T-cell (primary cell): ENCODE results near the gene ABI3. TPM values are rescaled to one million over a fixed set of nuclear protein-coding genes. Genes with fewer than 3 reads are reported as not detected.

Source experiments
- ATAC-seq, 4 experiments: fragments of 200-7000 bp in 3 of 4; fragments of 150-1000 bp in 1 of 4; cut with Tn5 transposase; replicated peaks in 1 of 4; 1 replicate in 3 of 4; 2 replicates in 1 of 4; pipeline ENCODE4 v1.10.0; 2021; ENCODE audit warnings: moderate library complexity in 3 of 4, mild to moderate bottlenecking in 2 of 4, moderate number of reproducible peaks in 1 of 4
- CTCF ChIA-PET, 2 donors: fragments of 300-600 bp; sonication (Branson Sonifier 250); formaldehyde crosslinking; loops; one replicate each; lab custom pipeline; 2022; ENCODE audit warnings: antibody characterized with exemption in 2 of 2; lab: Charles Lee
- POLR2A ChIA-PET, 2 donors: fragments of 300-600 bp; sonication (Branson Sonifier 250); formaldehyde crosslinking; loops; one replicate each; lab custom pipeline; 2022; ENCODE audit warnings: antibody characterized with exemption in 2 of 2; lab: Charles Lee
- DNase-seq, 35 experiments: peaks; one replicate each; pipeline versions ENCODE4 v3.0.0 to v3.0.0-alpha.2; 2013 to 2023
- H3K27ac ChIP-seq: one replicate; pipeline ENCODE4 v1.5.1; 2013; ENCODE audit warnings: low read length
- H3K27me3 ChIP-seq, 2 experiments: replicated peaks in 1 of 2; 1 replicate in 1 of 2; 2 replicates in 1 of 2; pipeline versions ENCODE4 v1.6.1 to v1.7.0; 2013; ENCODE audit warnings: low read length in 1 of 2, mixed read lengths in 1 of 2; ENCODE audit not compliant: control insufficient read depth in 2 of 2, insufficient read depth in 2 of 2; ENCODE audit errors: extremely low read depth in 1 of 2
- H3K36me3 ChIP-seq, 2 donors: 1 replicate in 1 of 2; 2 replicates in 1 of 2; pipeline versions ENCODE4 v1.6.1 to v1.7.0; 2013; ENCODE audit warnings: low read length in 1 of 2; ENCODE audit not compliant: control insufficient read depth in 2 of 2, insufficient read depth in 1 of 2; ENCODE audit errors: extremely low read depth in 1 of 2
- H3K4me1 ChIP-seq, 2 experiments: 1 replicate in 1 of 2; 2 replicates in 1 of 2; pipeline versions ENCODE4 v1.6.1 to v1.7.0; 2013; ENCODE audit warnings: low read length in 2 of 2, mixed read lengths in 1 of 2; ENCODE audit not compliant: insufficient read depth in 2 of 2, control insufficient read depth in 1 of 2; ENCODE audit errors: extremely low read depth in 1 of 2
- H3K4me3 ChIP-seq, 2 donors: 1 replicate in 1 of 2; 2 replicates in 1 of 2; pipeline versions ENCODE4 v1.5.1 to v1.7.0; 2013; ENCODE audit warnings: mild to moderate bottlenecking in 2 of 2, low read length in 1 of 2, moderate library complexity in 1 of 2; ENCODE audit not compliant: control insufficient read depth in 1 of 2; ENCODE audit errors: extremely low read depth in 1 of 2
- H3K9me3 ChIP-seq: 2 replicates; pipeline ENCODE4 v1.7.0; 2013
- H3K27ac Mint-ChIP-seq, 2 donors: one replicate each; pipeline ENCODE4 v1.8.0; 2020 to 2021; ENCODE audit warnings: mild to moderate bottlenecking in 2 of 2, mixed read lengths in 2 of 2
- H3K27me3 Mint-ChIP-seq, 2 donors: one replicate each; pipeline ENCODE4 v1.8.0; 2021 to 2022; ENCODE audit warnings: mixed read lengths in 2 of 2
- H3K36me3 Mint-ChIP-seq: one replicate; pipeline ENCODE4 v1.8.0; 2021; ENCODE audit warnings: mixed read lengths
- H3K4me1 Mint-ChIP-seq, 3 donors: one replicate each; pipeline ENCODE4 v1.8.0; 2020 to 2022; ENCODE audit warnings: mixed read lengths in 3 of 3, mild to moderate bottlenecking in 1 of 3
- H3K4me3 Mint-ChIP-seq, 3 donors: one replicate each; pipeline ENCODE4 v1.8.0; 2020 to 2022; ENCODE audit warnings: mild to moderate bottlenecking in 3 of 3, mixed read lengths in 3 of 3, moderate library complexity in 3 of 3
- H3K9me3 Mint-ChIP-seq, 3 donors: one replicate each; pipeline ENCODE4 v1.8.0; 2020 to 2022; ENCODE audit warnings: mixed read lengths in 3 of 3
- WGBS: methylation state at CpG from one replicate; pipeline ENCODE4 v1.1.5; 2013; ENCODE audit warnings: missing lambda C conversion rate; ENCODE audit not compliant: insufficient coverage; 5-methylcytosine and 5-hydroxymethylcytosine counted together
- total RNA-seq, 35 experiments: library from RNA in 6 of 35; stranded (reverse) in 6 of 35; fragments of 120-200 nt in 1 of 35; gene quantifications; one replicate each; pipeline versions ENCODE4 v1.2.1 to v1.2.4 and lab custom pipeline; 2013 to 2026

ABI3 gene
- total RNA-seq, 5 donors from 2014 or later (not counting 1 experiment from before 2014, with no cell fraction given), result 10.4 to 21.7 (median 18.3) TPM

- Histone ChIP-seq H3K9me3 (no peaks in the 10 kb centered on the region), H3K4me1 (no peaks in the 10 kb centered on the region), H3K27ac (no peak overlapping the region), H3K36me3 (no peaks in the 10 kb centered on the region), H3K4me3 (no peak overlapping the region), H3K27me3 (peaks cover 0 to 34% of the 10 kb centered on the region in 2 experiments)
- Mint-ChIP-seq H3K4me3 (no peak overlapping the region), H3K9me3 (no peaks in the 10 kb centered on the region), H3K4me1 (no peaks in the 10 kb centered on the region), H3K27me3 (peaks cover 3 to 20% of the 10 kb centered on the region in 2 donors), H3K27ac (no peak overlapping the region), H3K36me3 (no peaks in the 10 kb centered on the region)
- DNase-seq (no peak), ATAC-seq (no peak)
- 94% methylated on average over 5 of the region's 7 CpGs for WGBS
- CTCF ChIA-PET, result interaction anchor here in 1 of 2 donors (0.5 kb wide), 1 partner anchor 19 kb away, joined by 4 read pairs; no protein-coding TSS in a partner anchor
- POLR2A ChIA-PET, result no interaction called here
Measured at GRCh38 chr17:49247944-49248343, 37.4 kb downstream of the ABI3 start.

GRCh38 chr17:49249292-49249794 is 38.8 kb downstream of the ABI3 start:
- H3K4me3 Mint-ChIP-seq, result no peak overlapping the region
- H3K27ac Mint-ChIP-seq, result no peak overlapping the region
- ATAC-seq (no peak), DNase-seq (no peak)
- WGBS, result 75% methylated on average over 7 of the region's 10 CpGs
- no peaks in the 10 kb centered on the region for H3K9me3 Mint-ChIP-seq
- Histone ChIP-seq H3K9me3 (no peaks in the 10 kb centered on the region), H3K27ac (no peak overlapping the region), H3K4me1 (no peaks in the 10 kb centered on the region), H3K36me3 (no peaks in the 10 kb centered on the region), H3K4me3 (no peak overlapping the region), H3K27me3 (peaks cover 0 to 29% of the 10 kb centered on the region in 2 experiments)
- H3K36me3 Mint-ChIP-seq, result no peaks in the 10 kb centered on the region
- POLR2A ChIA-PET, result no interaction called here
- no peaks in the 10 kb centered on the region for H3K4me1 Mint-ChIP-seq
- peaks cover under 1 to 18% of the 10 kb centered on the region in 2 donors for H3K27me3 Mint-ChIP-seq
- CTCF ChIA-PET, result no interaction called here

- Mint-ChIP-seq H3K27ac (no peak overlapping the region), H3K9me3 (no peaks in the 10 kb centered on the region), H3K27me3 (peaks cover 0 to 18% of the 10 kb centered on the region in 2 donors), H3K4me3 (no peak overlapping the region), H3K4me1 (no peaks in the 10 kb centered on the region), H3K36me3 (no peaks in the 10 kb centered on the region)
- POLR2A ChIA-PET, result no interaction called here
- Histone ChIP-seq H3K36me3 (no peaks in the 10 kb centered on the region), H3K27ac (no peak overlapping the region), H3K4me1 (no peaks in the 10 kb centered on the region), H3K9me3 (no peaks in the 10 kb centered on the region), H3K4me3 (no peak overlapping the region), H3K27me3 (peaks cover 0 to 24% of the 10 kb centered on the region in 2 experiments)
- WGBS, result 86% methylated on average over 8 of the region's 12 CpGs
- CTCF ChIA-PET, result no interaction called here
- DNase-seq, result no peak
- no peak for ATAC-seq
Measured at GRCh38 chr17:49249890-49250522, 39.5 kb downstream of the ABI3 start.

GRCh38 chr17:49252148-49252695 is 41.7 kb downstream of the ABI3 start:
- Mint-ChIP-seq H3K27me3 (peaks cover 0 to 10% of the 10 kb centered on the region in 2 donors), H3K4me1 (no peaks in the 10 kb centered on the region), H3K27ac (no peak overlapping the region), H3K36me3 (no peaks in the 10 kb centered on the region), H3K9me3 (no peaks in the 10 kb centered on the region), H3K4me3 (no peak overlapping the region)
- CTCF ChIA-PET, result no interaction called here
- ATAC-seq (no peak), DNase-seq (peak in 1 of 35 experiments; percentile 13)
- H3K4me3 ChIP-seq, result no peak overlapping the region
- POLR2A ChIA-PET, result no interaction called here
- no peaks in the 10 kb centered on the region for H3K36me3 ChIP-seq
- no peaks in the 10 kb centered on the region for H3K9me3 ChIP-seq
- H3K27ac ChIP-seq, result no peak overlapping the region
- peaks cover 0 to 14% of the 10 kb centered on the region in 2 experiments for H3K27me3 ChIP-seq
- WGBS, result 89% methylated on average over 6 of the region's 6 CpGs
- H3K4me1 ChIP-seq, result no peaks in the 10 kb centered on the region

- Mint-ChIP-seq H3K36me3 (no peaks in the 10 kb centered on the region), H3K4me3 (no peak overlapping the region), H3K4me1 (no peaks in the 10 kb centered on the region), H3K27ac (no peak overlapping the region), H3K9me3 (no peaks in the 10 kb centered on the region), H3K27me3 (peaks cover 0 to 2% of the 10 kb centered on the region in 2 donors)
- WGBS, result 90% methylated on average over 3 of the region's 4 CpGs
- no peaks in the 10 kb centered on the region for H3K9me3 ChIP-seq
- ATAC-seq, result no peak
- DNase-seq, result no peak
- H3K4me1 ChIP-seq, result no peaks in the 10 kb centered on the region
- ChIA-PET POLR2A (no interaction called here), CTCF (no interaction called here)
- no peaks in the 10 kb centered on the region for H3K36me3 ChIP-seq
- no peak overlapping the region for H3K4me3 ChIP-seq
- H3K27ac ChIP-seq, result no peak overlapping the region
- peaks cover 0 to 9% of the 10 kb centered on the region in 2 experiments for H3K27me3 ChIP-seq
Measured at GRCh38 chr17:49254066-49254465, 43.6 kb downstream of the ABI3 start.

- CTCF ChIA-PET, result no interaction called here
- no peak for ATAC-seq
- 40% methylated on average over 1 of the region's 5 CpGs for WGBS
- Histone ChIP-seq H3K27ac (no peak overlapping the region), H3K36me3 (no peaks in the 10 kb centered on the region), H3K27me3 (peaks cover 0 to 13% of the 10 kb centered on the region in 2 experiments), H3K4me3 (no peak overlapping the region), H3K9me3 (no peaks in the 10 kb centered on the region), H3K4me1 (peaks cover 2 to 9% of the 10 kb centered on the region in 2 experiments)
- Mint-ChIP-seq H3K4me1 (peaks cover 0 to 4% (median 3%) of the 10 kb centered on the region in 3 donors), H3K4me3 (no peak overlapping the region), H3K27me3 (peaks cover 0 to 2% of the 10 kb centered on the region in 2 donors), H3K27ac (no peak overlapping the region), H3K9me3 (no peaks in the 10 kb centered on the region), H3K36me3 (no peaks in the 10 kb centered on the region)
- POLR2A ChIA-PET, result no interaction called here
- DNase-seq, result no peak
Measured at GRCh38 chr17:49255125-49255524, 44.6 kb downstream of the ABI3 start.
